PFSK-1 (cell line): Measurements from ENCODE around the gene TPRG1.

Experiments used
- FOXP2 ChIP-seq: optimal IDR thresholded peaks from 2 replicates; pipeline ENCODE3; 2011; ENCODE audit warnings: borderline replicate concordance, control low read depth, inconsistent platforms; ENCODE audit not compliant: insufficient read depth; ENCODE audit errors: extremely low read length, extremely low read depth
- POLR2AphosphoS5 ChIP-seq: IDR thresholded peaks from 2 replicates; pipeline ENCODE4 v1.6.1; 2012; ENCODE audit warnings: low read depth, mild to moderate bottlenecking, control low read depth, low read length, moderate library complexity
- SIN3A ChIP-seq: IDR thresholded peaks from 2 replicates; pipeline ENCODE4 v1.6.1; 2012; ENCODE audit warnings: mild to moderate bottlenecking, low read length, moderate library complexity, borderline replicate concordance; ENCODE audit not compliant: insufficient read depth
- TAF1 ChIP-seq: IDR thresholded peaks from 2 replicates; pipeline ENCODE4 v1.6.1; 2012; ENCODE audit warnings: low read length, control low read depth, borderline replicate concordance; ENCODE audit not compliant: insufficient read depth
- TF ChIP-seq, protein P1 (sequence below), 2 experiments: IDR thresholded peaks; 2 replicates each; pipeline versions ENCODE4 v1.6.1 to v1.8.0; 2011 to 2012; ENCODE audit warnings: low read depth in 2 of 2, low read length in 2 of 2, control low read depth in 1 of 2, inconsistent platforms in 1 of 2, mild to moderate bottlenecking in 1 of 2, moderate library complexity in 1 of 2; ENCODE audit not compliant: insufficient read depth in 1 of 2

DNA sequence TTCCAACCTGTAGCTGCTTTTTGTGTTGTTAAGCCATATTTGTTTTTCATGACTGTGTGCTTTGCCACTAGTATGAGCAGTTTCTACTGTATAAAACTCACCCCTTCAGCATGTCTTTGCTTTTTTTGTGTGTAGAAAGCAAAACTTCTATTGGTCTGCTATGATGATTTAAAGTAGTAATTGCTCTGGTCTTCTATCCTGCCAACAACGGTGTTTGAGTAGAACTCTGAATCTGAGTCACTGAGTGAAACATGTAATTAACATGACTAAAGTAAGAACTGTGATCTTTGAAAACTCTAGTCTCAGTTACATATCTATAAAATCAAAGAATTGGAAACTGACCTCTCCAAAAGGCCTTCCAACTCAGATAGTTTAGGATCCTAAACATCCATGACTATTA lies 133.6 kb downstream of the TPRG1 start:
- TF ChIP-seq, protein P1, sequence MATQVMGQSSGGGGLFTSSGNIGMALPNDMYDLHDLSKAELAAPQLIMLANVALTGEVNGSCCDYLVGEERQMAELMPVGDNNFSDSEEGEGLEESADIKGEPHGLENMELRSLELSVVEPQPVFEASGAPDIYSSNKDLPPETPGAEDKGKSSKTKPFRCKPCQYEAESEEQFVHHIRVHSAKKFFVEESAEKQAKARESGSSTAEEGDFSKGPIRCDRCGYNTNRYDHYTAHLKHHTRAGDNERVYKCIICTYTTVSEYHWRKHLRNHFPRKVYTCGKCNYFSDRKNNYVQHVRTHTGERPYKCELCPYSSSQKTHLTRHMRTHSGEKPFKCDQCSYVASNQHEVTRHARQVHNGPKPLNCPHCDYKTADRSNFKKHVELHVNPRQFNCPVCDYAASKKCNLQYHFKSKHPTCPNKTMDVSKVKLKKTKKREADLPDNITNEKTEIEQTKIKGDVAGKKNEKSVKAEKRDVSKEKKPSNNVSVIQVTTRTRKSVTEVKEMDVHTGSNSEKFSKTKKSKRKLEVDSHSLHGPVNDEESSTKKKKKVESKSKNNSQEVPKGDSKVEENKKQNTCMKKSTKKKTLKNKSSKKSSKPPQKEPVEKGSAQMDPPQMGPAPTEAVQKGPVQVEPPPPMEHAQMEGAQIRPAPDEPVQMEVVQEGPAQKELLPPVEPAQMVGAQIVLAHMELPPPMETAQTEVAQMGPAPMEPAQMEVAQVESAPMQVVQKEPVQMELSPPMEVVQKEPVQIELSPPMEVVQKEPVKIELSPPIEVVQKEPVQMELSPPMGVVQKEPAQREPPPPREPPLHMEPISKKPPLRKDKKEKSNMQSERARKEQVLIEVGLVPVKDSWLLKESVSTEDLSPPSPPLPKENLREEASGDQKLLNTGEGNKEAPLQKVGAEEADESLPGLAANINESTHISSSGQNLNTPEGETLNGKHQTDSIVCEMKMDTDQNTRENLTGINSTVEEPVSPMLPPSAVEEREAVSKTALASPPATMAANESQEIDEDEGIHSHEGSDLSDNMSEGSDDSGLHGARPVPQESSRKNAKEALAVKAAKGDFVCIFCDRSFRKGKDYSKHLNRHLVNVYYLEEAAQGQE (IDR thresholded peaks at IDR 0.05; ENCODE audit: insufficient read depth in 1 of 2, low read depth in 2 of 2, low read length in 2 of 2), result no peak
- TF ChIP-seq TAF1, result no peak
- TF ChIP-seq POLR2AphosphoS5, result no peak
- no peak for TF ChIP-seq SIN3A
- TF ChIP-seq FOXP2, result no peak
